Fibroblast of skin of right quadriceps (primary cell): ENCODE data around the gene ZNF431.
"Not testable (repeated sequence)": the region's sequence is repeated elsewhere in the genome, so short reads cannot be mapped to it uniquely, and the experiment has no call there.

Experiments used
- DNase-seq: peaks from one replicate; pipeline ENCODE4 v3.0.0-alpha.2; 2013

ZNF431 gene

GRCh38 chr19:21148681-21149080 is 6.8 kb downstream of the ZNF431 start:
- no peak for DNase-seq

- no peak for DNase-seq
Measured at GRCh38 chr19:21149877-21150276, 8.0 kb downstream of the ZNF431 start.

- no peak for DNase-seq
Measured at GRCh38 chr19:21151460-21151859, 9.6 kb downstream of the ZNF431 start.

GRCh38 chr19:21158523-21159135 is 16.8 kb downstream of the ZNF431 start:
- DNase-seq = peak; percentile 6

- no peak for DNase-seq
Measured at GRCh38 chr19:21164541-21164940, 22.7 kb downstream of the ZNF431 start.

GRCh38 chr19:21166436-21166835 is 24.6 kb downstream of the ZNF431 start:
- DNase-seq = no peak

GRCh38 chr19:21197590-21198295 is 55.9 kb downstream of the ZNF431 start:
- DNase-seq = no peak

DNA sequence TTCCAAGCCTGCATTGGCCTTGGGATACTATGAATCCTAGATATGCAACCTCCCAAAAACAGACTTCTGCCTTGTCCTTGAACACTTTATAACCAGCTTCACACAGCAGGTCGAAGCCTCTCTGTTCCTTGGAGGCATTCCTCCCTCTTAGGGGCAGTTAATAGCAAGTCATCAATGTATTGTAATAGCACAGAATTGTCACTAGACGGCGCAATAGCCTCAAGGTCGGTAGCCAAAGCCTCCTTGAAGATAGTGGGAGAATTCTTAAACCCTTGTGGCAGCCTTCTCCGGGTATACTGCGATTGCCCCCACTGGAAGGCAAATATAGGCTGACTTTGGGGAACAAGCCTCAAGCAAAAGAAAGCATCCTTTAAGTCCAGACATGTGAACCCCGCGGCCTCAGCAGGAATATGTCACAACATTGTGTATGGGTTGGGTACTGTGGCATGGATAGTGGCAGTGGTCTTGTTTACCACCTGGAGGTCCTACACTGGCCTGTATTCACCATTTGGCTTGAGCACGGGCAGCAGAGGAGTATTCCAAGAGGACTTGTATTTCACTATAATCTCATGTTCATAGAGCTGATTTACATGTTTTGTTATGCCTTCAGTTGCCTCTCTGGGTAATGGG is 61.1 kb downstream of the ZNF431 start:
- no peak for DNase-seq

DNA sequence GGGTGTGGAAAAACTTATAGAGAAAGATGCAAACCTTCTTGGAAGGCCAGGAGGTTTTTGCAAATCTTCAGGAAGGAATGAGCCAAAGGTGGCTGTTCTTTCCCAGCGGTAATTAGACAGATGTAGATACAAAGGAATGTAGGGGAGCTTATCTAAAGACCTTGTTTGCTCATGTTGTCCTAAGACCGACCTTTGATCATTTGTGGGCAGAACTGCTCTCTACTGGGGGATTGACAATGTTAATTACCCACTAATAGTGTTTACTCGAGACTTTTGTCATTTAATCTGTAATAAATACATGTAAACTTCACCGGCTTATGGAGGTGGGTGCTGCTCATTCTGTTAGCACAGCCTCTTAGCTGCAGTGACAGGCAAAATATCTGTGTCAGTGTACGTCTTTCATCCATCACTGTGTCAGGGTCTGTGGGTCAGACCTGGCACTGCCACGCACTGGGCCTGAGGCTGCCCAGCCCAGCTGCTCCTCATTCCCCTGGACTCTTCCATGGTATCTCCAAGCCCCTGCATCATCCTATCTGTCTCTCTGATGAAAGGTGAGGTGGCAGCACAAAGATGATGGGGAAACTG is 68.3 kb downstream of the ZNF431 start:
- no peak for DNase-seq

GRCh38 chr19:21221693-21222092 is 79.9 kb downstream of the ZNF431 start:
- DNase-seq = no peak

GRCh38 chr19:21229938-21230337 is 88.1 kb downstream of the ZNF431 start:
- not testable (repeated sequence) for DNase-seq

GRCh38 chr19:21233691-21234090 is 91.9 kb downstream of the ZNF431 start:
- no peak for DNase-seq

DNA sequence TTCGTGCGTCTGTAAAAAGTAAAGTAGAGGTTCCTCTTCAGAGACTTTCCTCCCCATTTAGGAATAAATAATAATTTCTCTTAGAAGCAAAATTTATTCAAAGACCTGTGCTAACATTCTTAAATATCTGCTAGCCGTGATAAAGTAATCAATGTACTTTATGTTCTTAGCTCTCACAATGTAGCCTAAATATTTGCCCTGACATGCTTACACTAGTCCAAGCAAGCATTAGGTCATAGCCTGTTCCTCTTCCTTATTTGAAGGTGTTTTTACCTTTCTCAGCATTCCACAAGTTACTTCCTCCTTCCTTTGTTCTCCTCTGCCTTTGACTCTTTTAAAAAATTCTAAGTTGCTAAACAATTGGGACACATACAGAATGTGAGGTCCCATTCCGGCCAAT is 94.9 kb downstream of the ZNF431 start:
- DNase-seq = not testable (repeated sequence)

DNA sequence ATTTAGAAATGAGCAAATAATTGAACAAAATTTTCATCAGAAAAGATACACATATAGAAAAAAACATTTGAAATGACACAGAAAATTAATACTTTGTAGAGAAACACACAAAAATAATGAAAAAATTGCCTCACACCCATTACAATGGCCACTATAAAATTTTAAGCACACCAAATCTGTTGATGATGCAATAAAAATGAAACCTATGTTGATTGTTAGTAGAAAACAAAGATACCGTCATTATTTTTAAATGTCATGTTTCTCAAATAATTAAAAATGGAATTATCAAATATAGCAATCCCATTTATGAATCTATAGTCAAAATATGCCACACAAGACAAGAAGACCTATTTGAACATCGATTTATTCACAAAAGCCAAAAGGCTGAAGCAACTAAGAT is 96.8 kb downstream of the ZNF431 start:
- DNase-seq = no peak
